Amygdala (tissue), 56 donors: Measurements from ENCODE around the gene DROSHA.
"Not testable (repeated sequence)": the region's sequence is repeated elsewhere in the genome, so short reads cannot be mapped to it uniquely, and the experiment has no call there.

ENCODE experiments used
- DNase-seq, 56 donors: peaks; one replicate each; lab custom pipeline; 2025; lab: John Stamatoyannopoulos, UW

DROSHA gene

GRCh38 chr5:31427724-31428309 lies 104.1 kb downstream of the DROSHA start:
- DNase-seq = no peak

GRCh38 chr5:31427013-31427723 lies 104.7 kb downstream of the DROSHA start:
- no peak for DNase-seq

GRCh38 chr5:31421806-31422586 lies 109.9 kb downstream of the DROSHA start:
- DNase-seq = no peak

- no peak for DNase-seq
Measured at GRCh38 chr5:31417512-31417911, 114.4 kb downstream of the DROSHA start.

GRCh38 chr5:31416547-31416946 lies 115.3 kb downstream of the DROSHA start:
- DNase-seq = no peak

GRCh38 chr5:31415960-31416359 lies 115.9 kb downstream of the DROSHA start:
- no peak for DNase-seq

- no peak for DNase-seq
Measured at GRCh38 chr5:31415009-31415923, 116.6 kb downstream of the DROSHA start.

GRCh38 chr5:31413030-31413812 lies 118.7 kb downstream of the DROSHA start:
- no peak for DNase-seq

GRCh38 chr5:31412324-31412723 lies 119.6 kb downstream of the DROSHA start:
- DNase-seq = no peak

GRCh38 chr5:31410089-31410488 lies 121.8 kb downstream of the DROSHA start:
- DNase-seq = peak in 6 of 56 donors; percentile 0 to 22 (median 4)

GRCh38 chr5:31408814-31409213 lies 123.1 kb downstream of the DROSHA start:
- DNase-seq = no peak

- no peak for DNase-seq
Measured at GRCh38 chr5:31407921-31408693, 123.8 kb downstream of the DROSHA start.

- no peak for DNase-seq
Measured at GRCh38 chr5:31404325-31404724, 127.6 kb downstream of the DROSHA start.

- no peak for DNase-seq
Measured at GRCh38 chr5:31401691-31402090, 130.2 kb downstream of the DROSHA start.

GRCh38 chr5:31397926-31398557 lies 133.9 kb downstream of the DROSHA start:
- no peak for DNase-seq

- no peak for DNase-seq
Measured at GRCh38 chr5:31396611-31397295, 135.1 kb downstream of the DROSHA start.

- DNase-seq = not testable (repeated sequence)
Measured at GRCh38 chr5:31395450-31396045, 136.3 kb downstream of the DROSHA start.
